ENCODE data around the gene CAMK2N1.

Gene CAMK2N1

DNA sequence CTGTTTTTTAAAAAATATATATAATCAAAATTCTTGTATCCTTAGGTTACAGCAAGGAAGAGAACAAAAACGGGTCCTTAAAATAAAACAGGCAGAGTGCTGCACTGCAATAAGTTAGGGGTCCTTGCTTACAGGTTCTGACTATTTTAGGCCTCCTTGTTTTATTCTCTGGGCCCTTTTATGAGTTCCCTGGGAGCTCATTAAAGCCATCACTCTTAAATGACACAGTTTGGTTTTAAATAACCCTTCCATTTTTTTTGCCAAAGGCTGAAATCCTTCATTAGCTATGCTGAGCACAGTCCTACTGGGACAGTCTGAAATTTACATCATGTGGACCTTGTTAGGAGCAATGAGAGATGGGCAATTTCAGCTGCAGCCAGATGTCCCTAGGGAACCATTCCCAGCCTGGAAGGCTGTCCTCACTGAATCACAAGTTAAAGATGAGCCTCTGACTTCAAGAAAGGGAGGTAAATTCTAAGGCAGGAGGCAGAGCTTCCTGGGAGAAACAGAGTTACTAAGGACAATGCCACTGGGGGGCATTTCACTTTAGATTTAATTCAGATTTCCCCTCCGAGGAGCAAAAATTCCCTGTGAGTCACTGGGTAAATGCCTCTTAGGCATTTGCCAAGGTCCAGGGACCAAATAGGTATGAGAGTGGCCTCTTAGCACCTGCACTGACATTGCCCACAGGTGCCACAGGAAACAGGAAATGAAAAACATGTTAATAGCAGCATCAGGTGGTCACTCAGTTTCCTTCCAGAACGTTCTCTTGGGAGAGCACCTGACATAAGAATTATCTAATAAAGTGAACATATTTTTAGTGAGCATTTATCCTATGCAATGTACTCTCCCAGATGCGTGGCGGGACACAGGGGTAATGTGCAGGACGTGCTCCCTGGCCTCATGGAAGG, 25.8 kb upstream of the CAMK2N1 start:
- no peaks in the 10 kb centered on the region for H3K27me3 ChIP-seq (ENCODE audit: insufficient read depth, low read length)
- H4K20me1 ChIP-seq (ENCODE audit: insufficient read depth, low read length), result no peaks in the 10 kb centered on the region
- peaks cover 19% of the 10 kb centered on the region for H3K4me1 ChIP-seq (ENCODE audit: insufficient read depth, low read length, severe bottlenecking)
- H3K9ac ChIP-seq (ENCODE audit: low read length), result no peak overlapping the region
- TF ChIP-seq EZH2 (IDR thresholded peaks at IDR 0.05; ENCODE audit: borderline replicate concordance, low read length), result no peak
- TF ChIP-seq, protein P1, sequence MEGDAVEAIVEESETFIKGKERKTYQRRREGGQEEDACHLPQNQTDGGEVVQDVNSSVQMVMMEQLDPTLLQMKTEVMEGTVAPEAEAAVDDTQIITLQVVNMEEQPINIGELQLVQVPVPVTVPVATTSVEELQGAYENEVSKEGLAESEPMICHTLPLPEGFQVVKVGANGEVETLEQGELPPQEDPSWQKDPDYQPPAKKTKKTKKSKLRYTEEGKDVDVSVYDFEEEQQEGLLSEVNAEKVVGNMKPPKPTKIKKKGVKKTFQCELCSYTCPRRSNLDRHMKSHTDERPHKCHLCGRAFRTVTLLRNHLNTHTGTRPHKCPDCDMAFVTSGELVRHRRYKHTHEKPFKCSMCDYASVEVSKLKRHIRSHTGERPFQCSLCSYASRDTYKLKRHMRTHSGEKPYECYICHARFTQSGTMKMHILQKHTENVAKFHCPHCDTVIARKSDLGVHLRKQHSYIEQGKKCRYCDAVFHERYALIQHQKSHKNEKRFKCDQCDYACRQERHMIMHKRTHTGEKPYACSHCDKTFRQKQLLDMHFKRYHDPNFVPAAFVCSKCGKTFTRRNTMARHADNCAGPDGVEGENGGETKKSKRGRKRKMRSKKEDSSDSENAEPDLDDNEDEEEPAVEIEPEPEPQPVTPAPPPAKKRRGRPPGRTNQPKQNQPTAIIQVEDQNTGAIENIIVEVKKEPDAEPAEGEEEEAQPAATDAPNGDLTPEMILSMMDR (IDR thresholded peaks at IDR 0.05; ENCODE audit: low read length), result no peak
- no peaks in the 10 kb centered on the region for H3K9me3 ChIP-seq (ENCODE audit: low read length)
- H3K27ac ChIP-seq (ENCODE audit: low read depth, low read length, poor library complexity, severe bottlenecking), result no peak overlapping the region
- H3K9me2 ChIP-seq (ENCODE audit: low read depth, low read length), result no peaks in the 10 kb centered on the region
- H3K36me3 ChIP-seq (ENCODE audit: insufficient read depth, low read length), result no peaks in the 10 kb centered on the region
- H3F3A ChIP-seq (ENCODE audit: insufficient read depth, low read length), result no peaks in the 10 kb centered on the region
- H3K4me3 ChIP-seq (ENCODE audit: low read depth, low read length, poor library complexity, severe bottlenecking), result no peak overlapping the region
- H2AFZ ChIP-seq (ENCODE audit: low read length), result no peak overlapping the region
- no peak overlapping the region for H3K4me2 ChIP-seq (ENCODE audit: low read length)
- peaks cover 9% of the 10 kb centered on the region for H3K79me2 ChIP-seq (ENCODE audit: insufficient read depth, low read length)

DNA sequence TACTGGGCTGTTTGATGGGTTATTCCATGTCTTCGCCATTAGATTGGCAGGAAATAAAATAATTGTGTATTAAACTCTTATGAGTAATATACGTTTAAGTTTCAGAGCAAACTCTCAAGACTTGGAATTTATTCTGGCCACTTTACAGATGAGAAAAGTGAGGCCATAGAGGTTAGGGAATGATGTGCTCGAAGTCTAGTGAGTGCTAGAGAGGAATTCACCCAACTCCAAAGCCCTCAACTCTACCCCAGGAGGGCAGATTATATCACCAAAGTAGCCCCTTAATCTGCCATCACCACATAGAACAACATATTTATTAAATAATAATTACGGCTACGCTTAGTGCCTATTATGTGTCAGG, 22.4 kb upstream of the CAMK2N1 start:
- Histone ChIP-seq H3K27me3 (ENCODE audit: insufficient read depth, low read length) (no peaks in the 10 kb centered on the region), H3K4me3 (ENCODE audit: low read depth, low read length, poor library complexity, severe bottlenecking) (peak overlapping the region; percentile 99), H3K4me2 (ENCODE audit: low read length) (peak overlapping the region; percentile 100), H3K9ac (ENCODE audit: low read length) (peak overlapping the region; percentile 92; the same call in 1 of the 2 replicates), H3K79me2 (ENCODE audit: insufficient read depth, low read length) (peaks cover 14% of the 10 kb centered on the region), H3K27ac (ENCODE audit: low read depth, low read length, poor library complexity, severe bottlenecking) (no peak overlapping the region), H3K4me1 (ENCODE audit: insufficient read depth, low read length, severe bottlenecking) (peaks cover 29% of the 10 kb centered on the region), H3F3A (ENCODE audit: insufficient read depth, low read length) (no peaks in the 10 kb centered on the region), H4K20me1 (ENCODE audit: insufficient read depth, low read length) (no peaks in the 10 kb centered on the region), H2AFZ (ENCODE audit: low read length) (peak overlapping the region; percentile 51; the same call in 1 of the 2 replicates), H3K36me3 (ENCODE audit: insufficient read depth, low read length) (no peaks in the 10 kb centered on the region), H3K9me2 (ENCODE audit: low read depth, low read length) (no peaks in the 10 kb centered on the region), H3K9me3 (ENCODE audit: low read length) (no peaks in the 10 kb centered on the region)
- TF ChIP-seq EZH2 (IDR thresholded peaks at IDR 0.05; ENCODE audit: borderline replicate concordance, low read length), result no peak
- TF ChIP-seq, protein P1 (IDR thresholded peaks at IDR 0.05; ENCODE audit: low read length), result no peak

DNA sequence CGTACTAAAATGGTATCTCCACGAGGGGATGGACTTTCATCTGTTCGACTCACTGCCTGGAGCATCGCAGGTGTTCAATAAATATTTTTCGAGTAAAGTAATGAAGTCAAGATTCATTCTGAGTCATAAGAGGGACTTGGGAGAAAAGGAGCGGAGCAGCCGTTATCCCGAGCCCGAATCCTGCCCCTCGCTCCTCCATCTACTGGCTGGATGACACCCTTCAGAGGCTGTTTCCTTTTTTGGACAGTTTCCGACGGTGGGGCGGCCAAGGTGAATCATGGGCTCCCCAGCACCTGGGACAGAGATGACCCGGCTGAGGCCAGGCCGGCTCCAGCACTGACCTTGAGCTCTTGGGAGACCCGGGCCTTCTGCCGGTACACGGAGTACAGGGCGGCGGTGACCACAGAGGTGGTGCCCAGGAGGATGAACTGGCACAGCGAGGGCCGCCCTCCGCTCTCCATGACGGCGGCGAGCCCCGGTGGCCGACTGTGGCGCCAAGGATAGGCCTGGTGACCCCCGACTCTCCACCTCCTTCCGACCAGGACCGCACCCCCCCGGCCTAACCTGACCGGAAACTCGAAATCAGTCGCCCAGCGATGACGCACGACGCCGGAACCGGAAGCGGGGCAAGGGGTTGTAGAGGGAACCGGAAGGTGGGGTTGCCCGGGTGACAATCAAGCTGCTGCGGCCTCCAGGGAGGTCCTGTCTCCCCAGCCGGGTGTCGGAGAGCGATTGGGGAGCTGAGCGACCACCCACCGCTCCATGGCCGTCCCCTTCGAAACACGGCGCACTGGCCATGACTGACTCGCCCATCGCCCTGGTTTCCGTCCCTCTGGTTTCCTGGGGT, 21.8 kb upstream of the CAMK2N1 start, which contains the start of gene MUL1:
Gene MUL1, minus strand, starts transcription at position 588 of the 847 bp plus-strand sequence. Its CDS starts 127 bp downstream, at position 461.
- Histone ChIP-seq H3K9me2 (ENCODE audit: low read depth, low read length) (no peaks in the 10 kb centered on the region), H3K79me2 (ENCODE audit: insufficient read depth, low read length) (peaks cover 14% of the 10 kb centered on the region), H3K27ac (ENCODE audit: low read depth, low read length, poor library complexity, severe bottlenecking) (no peak within 1 kb of the TSS), H3K27me3 (ENCODE audit: insufficient read depth, low read length) (no peaks in the 10 kb centered on the region), H2AFZ (ENCODE audit: low read length) (peak within 1 kb of the TSS; percentile 51; the same call in 1 of the 2 replicates), H3K4me1 (ENCODE audit: insufficient read depth, low read length, severe bottlenecking) (peaks cover 29% of the 10 kb centered on the region), H3F3A (ENCODE audit: insufficient read depth, low read length) (no peaks in the 10 kb centered on the region), H3K9ac (ENCODE audit: low read length) (peak within 1 kb of the TSS; percentile 92), H3K9me3 (ENCODE audit: low read length) (no peaks in the 10 kb centered on the region), H4K20me1 (ENCODE audit: insufficient read depth, low read length) (no peaks in the 10 kb centered on the region), H3K4me3 (ENCODE audit: low read depth, low read length, poor library complexity, severe bottlenecking) (peak within 1 kb of the TSS; percentile 99), H3K4me2 (ENCODE audit: low read length) (peak within 1 kb of the TSS; percentile 100), H3K36me3 (ENCODE audit: insufficient read depth, low read length) (no peaks in the 10 kb centered on the region)
- TF ChIP-seq, protein P1 (IDR thresholded peaks at IDR 0.05; ENCODE audit: low read length), result no peak
- no peak for TF ChIP-seq EZH2 (IDR thresholded peaks at IDR 0.05; ENCODE audit: borderline replicate concordance, low read length)

Measured in OCI-LY1 (cell line).